ENCODE results near the gene STAU1.
"Not testable (repeated sequence)": the region's sequence is repeated elsewhere in the genome, so short reads cannot be mapped to it uniquely, and the experiment has no call there.

The STAU1 gene

GRCh38 chr20:49104979-49105547 is 83.1 kb downstream of the STAU1 start:
- peaks cover 28 to 35% of the 10 kb centered on the region in 2 donors for H3K36me3 ChIP-seq (ENCODE audit: control insufficient read depth in 1 of 2, insufficient read depth in 2 of 2, low read length in 2 of 2)
- H3K27me3 ChIP-seq (ENCODE audit: control insufficient read depth in 1 of 2, insufficient read depth in 2 of 2, low read length in 2 of 2); H3K9me3 ChIP-seq (ENCODE audit: control insufficient read depth in 1 of 2, low read length in 2 of 2); H3K9ac ChIP-seq (ENCODE audit: low read depth in 1 of 2, low read length in 2 of 2); H3K4me1 ChIP-seq (ENCODE audit: control insufficient read depth in 1 of 2, insufficient read depth in 2 of 2, low read length in 2 of 2); H3K4me3 ChIP-seq (ENCODE audit: low read depth in 1 of 2, low read length in 2 of 2); H3K27ac ChIP-seq (ENCODE audit: low read depth, low read length): not testable (repeated sequence)

- H3K4me1 ChIP-seq (ENCODE audit: control insufficient read depth in 1 of 2, insufficient read depth in 2 of 2, low read length in 2 of 2) = peaks cover 0 to 6% of the 10 kb centered on the region in 2 donors
- H3K36me3 ChIP-seq (ENCODE audit: control insufficient read depth in 1 of 2, insufficient read depth in 2 of 2, low read length in 2 of 2) = peaks cover 28 to 38% of the 10 kb centered on the region in 2 donors
- no peaks in the 10 kb centered on the region for H3K27me3 ChIP-seq (ENCODE audit: control insufficient read depth in 1 of 2, insufficient read depth in 2 of 2, low read length in 2 of 2)
- H3K9me3 ChIP-seq (ENCODE audit: control insufficient read depth in 1 of 2, low read length in 2 of 2) = no peaks in the 10 kb centered on the region
- no peak overlapping the region for H3K4me3 ChIP-seq (ENCODE audit: low read depth in 1 of 2, low read length in 2 of 2)
- no peak overlapping the region for H3K27ac ChIP-seq (ENCODE audit: low read depth, low read length)
- H3K9ac ChIP-seq (ENCODE audit: low read depth in 1 of 2, low read length in 2 of 2) = no peak overlapping the region
Observed at GRCh38 chr20:49104365-49104648, 83.8 kb downstream of the STAU1 start.

- no peaks in the 10 kb centered on the region for H3K9me3 ChIP-seq (ENCODE audit: control insufficient read depth in 1 of 2, low read length in 2 of 2)
- no peaks in the 10 kb centered on the region for H3K27me3 ChIP-seq (ENCODE audit: control insufficient read depth in 1 of 2, insufficient read depth in 2 of 2, low read length in 2 of 2)
- H3K4me3 ChIP-seq (ENCODE audit: low read depth in 1 of 2, low read length in 2 of 2) = no peak overlapping the region
- H3K36me3 ChIP-seq (ENCODE audit: control insufficient read depth in 1 of 2, insufficient read depth in 2 of 2, low read length in 2 of 2) = peaks cover 30 to 42% of the 10 kb centered on the region in 2 donors
- no peak overlapping the region for H3K9ac ChIP-seq (ENCODE audit: low read depth in 1 of 2, low read length in 2 of 2)
- no peak overlapping the region for H3K27ac ChIP-seq (ENCODE audit: low read depth, low read length)
- H3K4me1 ChIP-seq (ENCODE audit: control insufficient read depth in 1 of 2, insufficient read depth in 2 of 2, low read length in 2 of 2) = peaks cover 0 to 6% of the 10 kb centered on the region in 2 donors
Observed at GRCh38 chr20:49103647-49104364, 84.3 kb downstream of the STAU1 start.

DNA sequence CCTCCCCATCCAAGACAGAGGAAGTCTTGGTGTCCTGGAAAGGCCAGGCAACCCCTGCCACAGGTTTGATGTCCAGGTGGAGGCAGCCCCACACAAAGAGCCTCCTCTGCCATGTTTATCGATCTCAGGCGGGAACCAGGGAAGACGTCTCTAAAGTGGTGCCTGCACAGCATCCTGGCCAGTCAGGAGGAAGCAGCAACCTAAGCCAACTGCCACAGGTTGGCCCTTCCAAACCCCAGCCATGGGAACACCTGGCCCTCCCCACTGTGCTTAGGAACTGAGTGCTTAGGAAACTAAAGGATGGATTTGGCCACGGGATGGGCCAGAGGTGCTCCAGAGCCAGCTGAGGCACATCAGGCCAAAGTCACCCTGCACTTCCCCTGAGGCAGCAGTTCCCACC is 85.1 kb downstream of the STAU1 start:
- Histone ChIP-seq H3K27ac (ENCODE audit: low read depth, low read length) (no peak overlapping the region), H3K9me3 (ENCODE audit: control insufficient read depth in 1 of 2, low read length in 2 of 2) (no peaks in the 10 kb centered on the region), H3K36me3 (ENCODE audit: control insufficient read depth in 1 of 2, insufficient read depth in 2 of 2, low read length in 2 of 2) (peaks cover 37 to 49% of the 10 kb centered on the region in 2 donors)

DNA sequence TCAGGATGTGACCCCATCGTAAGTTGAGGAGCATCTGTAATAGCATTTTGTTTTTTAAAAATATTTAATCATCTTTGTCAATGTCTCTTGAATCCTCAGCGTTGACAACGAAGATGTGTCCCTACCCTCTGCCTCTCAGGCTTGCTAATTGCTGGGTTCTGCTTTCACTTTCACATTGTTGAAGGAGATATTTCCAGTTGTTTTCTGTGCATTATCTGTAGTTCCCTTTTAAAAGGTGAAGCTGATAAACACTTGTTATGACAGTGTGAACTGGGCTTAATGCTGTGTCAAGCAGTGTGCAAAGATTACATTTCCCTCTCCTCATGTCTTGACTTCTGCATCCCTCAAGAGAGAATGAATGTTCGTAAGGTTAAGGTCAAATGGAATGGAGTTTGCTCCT is 87.2 kb downstream of the STAU1 start:
- Histone ChIP-seq H3K4me3 (ENCODE audit: low read depth in 1 of 2, low read length in 2 of 2) (no peak overlapping the region), H3K9ac (ENCODE audit: low read depth in 1 of 2, low read length in 2 of 2) (no peak overlapping the region), H3K27me3 (ENCODE audit: control insufficient read depth in 1 of 2, insufficient read depth in 2 of 2, low read length in 2 of 2) (no peaks in the 10 kb centered on the region), H3K9me3 (ENCODE audit: control insufficient read depth in 1 of 2, low read length in 2 of 2) (no peaks in the 10 kb centered on the region), H3K36me3 (ENCODE audit: control insufficient read depth in 1 of 2, insufficient read depth in 2 of 2, low read length in 2 of 2) (peaks cover 43 to 66% of the 10 kb centered on the region in 2 donors), H3K4me1 (ENCODE audit: control insufficient read depth in 1 of 2, insufficient read depth in 2 of 2, low read length in 2 of 2) (peaks cover 0 to 6% of the 10 kb centered on the region in 2 donors), H3K27ac (ENCODE audit: low read depth, low read length) (no peak overlapping the region)

More for the DNA sequence above, 85.1 kb downstream of the STAU1 start:
- Histone ChIP-seq H3K4me1 (ENCODE audit: control insufficient read depth in 1 of 2, insufficient read depth in 2 of 2, low read length in 2 of 2) (peaks cover 0 to 6% of the 10 kb centered on the region in 2 donors), H3K27me3 (ENCODE audit: control insufficient read depth in 1 of 2, insufficient read depth in 2 of 2, low read length in 2 of 2) (no peaks in the 10 kb centered on the region), H3K4me3 (ENCODE audit: low read depth in 1 of 2, low read length in 2 of 2) (no peak overlapping the region), H3K9ac (ENCODE audit: low read depth in 1 of 2, low read length in 2 of 2) (no peak overlapping the region)

DNA sequence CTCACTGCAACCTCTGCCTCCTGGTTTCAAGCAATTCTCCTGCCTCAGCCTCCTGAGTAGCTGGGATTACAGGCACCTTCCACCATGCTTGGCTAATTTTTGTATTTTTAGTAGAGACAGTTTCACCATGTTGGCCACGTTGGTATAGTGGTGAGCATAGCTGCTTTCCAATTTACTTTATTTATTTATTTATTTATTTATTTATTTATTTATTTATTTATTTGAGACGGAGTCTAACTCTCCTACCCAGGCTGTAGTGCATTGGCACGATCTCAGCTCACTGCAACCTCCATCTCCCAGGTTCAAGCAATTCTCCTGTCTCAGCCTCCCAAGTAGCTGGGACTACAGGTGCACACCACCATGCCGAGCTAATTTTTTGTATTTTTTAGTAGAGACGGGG is 87.8 kb downstream of the STAU1 start:
- H3K27ac ChIP-seq (ENCODE audit: low read depth, low read length); H3K4me3 ChIP-seq (ENCODE audit: low read depth in 1 of 2, low read length in 2 of 2); H3K4me1 ChIP-seq (ENCODE audit: control insufficient read depth in 1 of 2, insufficient read depth in 2 of 2, low read length in 2 of 2); H3K9me3 ChIP-seq (ENCODE audit: control insufficient read depth in 1 of 2, low read length in 2 of 2); H3K9ac ChIP-seq (ENCODE audit: low read depth in 1 of 2, low read length in 2 of 2); H3K27me3 ChIP-seq (ENCODE audit: control insufficient read depth in 1 of 2, insufficient read depth in 2 of 2, low read length in 2 of 2): not testable (repeated sequence)
- peaks cover 43 to 72% of the 10 kb centered on the region in 2 donors for H3K36me3 ChIP-seq (ENCODE audit: control insufficient read depth in 1 of 2, insufficient read depth in 2 of 2, low read length in 2 of 2)

- no peak overlapping the region for H3K9ac ChIP-seq (ENCODE audit: low read depth in 1 of 2, low read length in 2 of 2)
- H3K27ac ChIP-seq (ENCODE audit: low read depth, low read length) = no peak overlapping the region
- no peak overlapping the region for H3K4me3 ChIP-seq (ENCODE audit: low read depth in 1 of 2, low read length in 2 of 2)
- no peaks in the 10 kb centered on the region for H3K9me3 ChIP-seq (ENCODE audit: control insufficient read depth in 1 of 2, low read length in 2 of 2)
- peaks cover 0 to 6% of the 10 kb centered on the region in 2 donors for H3K4me1 ChIP-seq (ENCODE audit: control insufficient read depth in 1 of 2, insufficient read depth in 2 of 2, low read length in 2 of 2)
- H3K36me3 ChIP-seq (ENCODE audit: control insufficient read depth in 1 of 2, insufficient read depth in 2 of 2, low read length in 2 of 2) = peaks cover 46 to 78% of the 10 kb centered on the region in 2 donors
- H3K27me3 ChIP-seq (ENCODE audit: control insufficient read depth in 1 of 2, insufficient read depth in 2 of 2, low read length in 2 of 2) = no peaks in the 10 kb centered on the region
Observed at GRCh38 chr20:49099011-49099410, 89.1 kb downstream of the STAU1 start.

DNA sequence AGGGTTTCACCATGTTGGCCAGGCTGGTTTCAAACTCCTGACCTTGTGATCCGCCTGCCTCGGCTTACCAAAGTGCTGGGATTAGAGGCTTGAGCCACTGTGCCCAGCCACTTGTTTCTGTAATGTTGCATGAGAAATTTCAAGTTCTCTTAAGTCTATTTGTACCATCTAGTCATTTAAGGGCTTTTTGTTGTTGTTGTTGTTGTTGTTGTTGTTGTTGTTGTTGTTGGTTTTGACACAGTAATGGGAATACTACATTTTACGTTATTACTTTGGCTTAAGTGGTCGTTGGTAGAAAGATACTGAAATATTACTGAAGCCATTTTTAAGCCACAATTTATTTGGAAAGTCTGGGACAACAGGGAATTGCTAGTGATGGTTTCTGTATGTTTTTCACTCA is 90.0 kb downstream of the STAU1 start:
- no peak overlapping the region for H3K4me3 ChIP-seq (ENCODE audit: low read depth in 1 of 2, low read length in 2 of 2)
- H3K36me3 ChIP-seq (ENCODE audit: control insufficient read depth in 1 of 2, insufficient read depth in 2 of 2, low read length in 2 of 2) = peaks cover 38 to 75% of the 10 kb centered on the region in 2 donors
- H3K27me3 ChIP-seq (ENCODE audit: control insufficient read depth in 1 of 2, insufficient read depth in 2 of 2, low read length in 2 of 2) = no peaks in the 10 kb centered on the region
- no peak overlapping the region for H3K9ac ChIP-seq (ENCODE audit: low read depth in 1 of 2, low read length in 2 of 2)
- H3K27ac ChIP-seq (ENCODE audit: low read depth, low read length) = no peak overlapping the region
- peaks cover 0 to 6% of the 10 kb centered on the region in 2 donors for H3K4me1 ChIP-seq (ENCODE audit: control insufficient read depth in 1 of 2, insufficient read depth in 2 of 2, low read length in 2 of 2)
- no peaks in the 10 kb centered on the region for H3K9me3 ChIP-seq (ENCODE audit: control insufficient read depth in 1 of 2, low read length in 2 of 2)

DNA sequence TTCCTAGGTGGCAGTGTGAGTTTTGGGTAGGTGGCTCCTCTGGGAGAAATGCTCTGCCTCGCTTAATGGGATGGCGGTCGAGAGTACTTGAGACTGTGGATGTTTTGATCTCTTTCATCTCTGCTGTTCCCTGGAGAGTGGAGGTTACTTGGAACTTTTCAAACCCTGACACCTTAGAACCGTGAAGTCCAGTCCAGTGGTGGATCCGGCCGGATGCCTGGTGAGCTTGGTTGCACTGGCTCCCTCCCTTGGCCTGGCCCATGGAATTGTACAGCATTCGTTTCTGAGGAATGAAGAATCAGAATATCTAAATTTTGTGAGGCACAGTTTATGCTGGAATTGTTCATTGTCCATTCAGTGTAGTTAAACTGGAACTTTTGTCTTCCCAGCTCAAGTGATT is 91.0 kb downstream of the STAU1 start:
- no peak overlapping the region for H3K4me3 ChIP-seq (ENCODE audit: low read depth in 1 of 2, low read length in 2 of 2)
- no peak overlapping the region for H3K27ac ChIP-seq (ENCODE audit: low read depth, low read length)
- peaks cover 0 to 6% of the 10 kb centered on the region in 2 donors for H3K4me1 ChIP-seq (ENCODE audit: control insufficient read depth in 1 of 2, insufficient read depth in 2 of 2, low read length in 2 of 2)
- H3K9ac ChIP-seq (ENCODE audit: low read depth in 1 of 2, low read length in 2 of 2) = no peak overlapping the region
- H3K9me3 ChIP-seq (ENCODE audit: control insufficient read depth in 1 of 2, low read length in 2 of 2) = no peaks in the 10 kb centered on the region
- peaks cover 29 to 74% of the 10 kb centered on the region in 2 donors for H3K36me3 ChIP-seq (ENCODE audit: control insufficient read depth in 1 of 2, insufficient read depth in 2 of 2, low read length in 2 of 2)
- H3K27me3 ChIP-seq (ENCODE audit: control insufficient read depth in 1 of 2, insufficient read depth in 2 of 2, low read length in 2 of 2) = no peaks in the 10 kb centered on the region

DNA sequence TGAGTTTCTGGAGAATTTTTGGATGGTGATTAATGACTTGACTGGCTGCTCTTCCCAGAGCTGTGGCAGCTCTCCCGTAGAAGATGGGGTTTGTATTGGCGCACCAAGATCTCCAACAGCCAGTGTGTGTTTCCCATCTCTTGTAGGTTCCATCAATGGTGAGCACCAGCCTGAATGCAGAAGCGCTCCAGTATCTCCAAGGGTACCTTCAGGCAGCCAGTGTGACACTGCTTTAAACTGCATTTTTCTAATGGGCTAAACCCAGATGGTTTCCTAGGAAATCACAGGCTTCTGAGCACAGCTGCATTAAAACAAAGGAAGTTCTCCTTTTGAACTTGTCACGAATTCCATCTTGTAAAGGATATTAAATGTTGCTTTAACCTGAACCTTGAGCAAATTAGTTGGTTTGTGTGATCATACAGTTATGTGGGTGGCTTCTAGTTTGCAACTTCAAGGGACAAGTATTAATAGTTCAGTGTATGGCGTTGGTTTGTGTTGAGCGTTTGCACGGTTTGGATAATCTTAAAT is 91.9 kb downstream of the STAU1 start:
- Histone ChIP-seq H3K9ac (ENCODE audit: low read depth in 1 of 2, low read length in 2 of 2) (no peak overlapping the region), H3K27ac (ENCODE audit: low read depth, low read length) (no peak overlapping the region), H3K27me3 (ENCODE audit: control insufficient read depth in 1 of 2, insufficient read depth in 2 of 2, low read length in 2 of 2) (no peaks in the 10 kb centered on the region), H3K9me3 (ENCODE audit: control insufficient read depth in 1 of 2, low read length in 2 of 2) (no peaks in the 10 kb centered on the region), H3K36me3 (ENCODE audit: control insufficient read depth in 1 of 2, insufficient read depth in 2 of 2, low read length in 2 of 2) (peaks cover 24 to 71% of the 10 kb centered on the region in 2 donors), H3K4me3 (ENCODE audit: low read depth in 1 of 2, low read length in 2 of 2) (no peak overlapping the region), H3K4me1 (ENCODE audit: control insufficient read depth in 1 of 2, insufficient read depth in 2 of 2, low read length in 2 of 2) (peaks cover 0 to 6% of the 10 kb centered on the region in 2 donors)
